Measurements from ENCODE around the gene RFC3.

The RFC3 gene

DNA sequence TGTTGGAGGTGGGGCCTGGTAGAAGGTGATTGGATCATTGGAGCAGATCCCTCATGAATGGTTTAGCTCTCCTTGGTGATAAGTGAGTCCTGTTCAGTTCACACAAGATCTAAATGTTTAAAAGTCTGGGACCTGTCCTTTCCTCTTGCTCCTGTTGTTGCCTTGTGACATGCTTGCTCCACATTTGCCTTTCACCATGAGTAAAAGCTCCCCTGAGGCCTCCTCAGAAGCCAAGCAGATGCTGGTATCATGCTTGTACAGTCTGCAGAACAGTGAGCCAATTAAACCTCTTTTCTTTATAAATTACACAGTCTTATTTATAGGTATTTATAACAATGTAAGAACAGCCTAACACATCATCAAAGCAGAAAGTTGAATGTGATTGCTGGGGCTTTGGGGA, 24.2 kb upstream of the RFC3 start:
- ChIA-PET CTCF (interaction anchor here (0.7 kb wide), 1 partner anchor 18 kb away, joined by 3 read pairs; no protein-coding TSS in a partner anchor), POLR2A (ENCODE audit: low non-redundant PET) (no interaction called here)
- no peak for DNase-seq (ENCODE audit: low spot score)
- H3K27ac ChIP-seq: no peak overlapping the region
- TF ChIP-seq CTCF (conservative IDR thresholded peaks at IDR 0.05; ENCODE audit: low read depth): no peak

DNA sequence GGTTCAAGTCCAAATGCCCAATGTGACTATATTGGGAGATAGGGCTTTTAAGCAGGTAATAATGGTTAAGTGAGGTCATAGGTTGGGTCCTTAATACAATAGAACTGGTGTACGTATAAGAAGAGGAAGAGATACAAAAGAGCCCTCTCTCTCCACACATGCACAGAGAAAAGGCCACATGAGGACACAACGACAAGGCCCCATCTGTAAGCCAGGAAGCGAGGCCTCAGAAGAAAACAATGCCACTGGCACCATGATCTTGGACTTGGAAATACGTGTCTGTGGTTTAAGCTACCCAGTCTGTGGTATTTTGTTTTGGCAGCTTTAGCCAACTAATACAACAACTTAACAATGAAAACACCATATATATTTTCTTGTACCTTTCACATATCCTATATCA, 23.4 kb upstream of the RFC3 start:
- DNase-seq (ENCODE audit: low spot score): no peak
- no peak overlapping the region for H3K27ac ChIP-seq
- ChIA-PET CTCF (interaction anchor here (0.7 kb wide), 1 partner anchor 1125 kb away, joined by 3 read pairs; no protein-coding TSS in a partner anchor), POLR2A (ENCODE audit: low non-redundant PET) (no interaction called here)
- TF ChIP-seq CTCF (conservative IDR thresholded peaks at IDR 0.05; ENCODE audit: low read depth): no peak

GRCh38 chr13:33796095-33796494, 21.9 kb upstream of the RFC3 start:
- DNase-seq (ENCODE audit: low spot score): no peak
- ChIA-PET CTCF (no interaction called here), POLR2A (ENCODE audit: low non-redundant PET) (no interaction called here)
- no peak for TF ChIP-seq CTCF (conservative IDR thresholded peaks at IDR 0.05; ENCODE audit: low read depth)
- no peak overlapping the region for H3K27ac ChIP-seq

DNA sequence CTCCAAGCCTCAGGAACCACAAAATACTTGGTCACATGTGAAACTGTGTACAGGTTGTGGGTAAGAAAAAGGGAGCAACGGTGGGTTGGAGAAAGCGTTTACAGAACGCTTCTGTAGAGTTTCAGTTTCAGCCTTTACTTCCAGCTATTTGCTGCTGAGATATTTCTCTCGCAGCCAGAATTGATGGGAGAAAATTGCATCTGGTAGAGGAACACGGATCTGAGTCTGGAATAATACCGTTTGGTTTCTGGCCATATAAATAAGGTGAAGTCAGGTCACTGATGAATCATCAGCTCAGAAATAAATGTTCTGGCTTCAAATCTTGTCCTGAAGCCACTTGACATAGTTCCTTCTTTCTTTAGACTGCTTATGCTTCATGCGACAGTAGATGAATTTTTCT, 20.3 kb upstream of the RFC3 start:
- DNase-seq (ENCODE audit: low spot score): no peak
- ChIA-PET POLR2A (ENCODE audit: low non-redundant PET) (no interaction called here), CTCF (interaction anchor here (0.8 to 1.0 kb wide), 2 partner anchors 21 to 1367 kb away, joined by 4 to 5 read pairs; no protein-coding TSS in a partner anchor)
- no peak overlapping the region for H3K27ac ChIP-seq
- TF ChIP-seq CTCF (conservative IDR thresholded peaks at IDR 0.05; ENCODE audit: low read depth): no peak

DNA sequence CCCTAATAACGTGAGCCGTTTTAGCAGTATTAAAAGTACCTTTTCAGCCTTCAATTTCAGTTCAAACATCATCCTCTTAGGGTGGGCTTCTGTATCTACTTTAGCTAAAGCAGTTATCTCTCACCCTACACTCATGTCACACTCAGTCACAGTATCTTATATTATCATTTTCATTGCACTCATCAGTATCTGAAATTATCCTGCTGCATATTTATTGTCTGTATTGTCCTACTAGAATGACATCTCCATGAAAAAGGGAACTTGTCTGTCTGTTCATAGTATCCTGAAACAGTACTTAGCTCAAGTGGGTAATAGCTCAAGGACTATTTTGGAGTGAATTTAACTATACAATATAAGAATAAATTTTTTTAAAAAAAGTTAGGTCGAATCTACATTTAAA, 19.9 kb upstream of the RFC3 start:
- TF ChIP-seq CTCF (conservative IDR thresholded peaks at IDR 0.05; ENCODE audit: low read depth): no peak
- CTCF ChIA-PET: interaction anchor here (0.8 to 1.1 kb wide), 3 partner anchors 11 to 1366 kb away, joined by 3 to 5 read pairs (median 4); no protein-coding TSS in a partner anchor
- POLR2A ChIA-PET (ENCODE audit: low non-redundant PET): no interaction called here
- H3K27ac ChIP-seq: no peak overlapping the region
- DNase-seq (ENCODE audit: low spot score): no peak

DNA sequence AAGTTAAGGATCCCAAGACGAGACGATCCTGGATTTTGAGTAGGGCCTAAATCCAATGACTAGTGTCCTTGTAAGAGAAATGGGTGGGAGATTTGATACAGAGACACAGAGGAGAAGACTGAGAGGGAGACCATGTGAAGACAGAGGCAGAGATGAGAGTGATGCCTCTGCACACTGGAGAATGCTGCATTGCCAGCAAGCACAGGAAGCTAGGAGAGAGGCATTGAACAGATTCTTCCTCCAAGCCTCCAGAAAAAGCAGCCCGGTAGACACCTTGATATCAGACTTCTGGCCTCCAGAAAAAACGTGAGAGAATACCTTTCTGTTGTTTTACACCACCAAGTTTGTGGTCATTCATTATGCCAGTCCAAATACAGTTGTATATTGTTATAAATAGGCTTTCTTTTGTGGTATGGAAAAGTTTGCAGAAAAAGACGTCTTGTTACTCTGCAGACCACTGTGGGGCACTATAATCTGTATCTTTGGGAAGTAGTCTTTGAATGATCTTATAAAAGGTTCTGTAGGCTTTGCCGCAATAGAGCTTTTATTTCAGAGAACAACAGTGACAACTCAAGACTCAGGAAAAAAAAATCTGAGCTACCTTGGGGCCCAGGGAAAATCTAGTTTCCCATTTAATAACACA, 17.9 kb upstream of the RFC3 start:
- ChIA-PET POLR2A (ENCODE audit: low non-redundant PET) (no interaction called here), CTCF (interaction anchor here (0.5 to 0.9 kb wide), 6 partner anchors 16 to 1674 kb away, joined by 3 to 4 read pairs (median 4); no protein-coding TSS in a partner anchor)
- peak; percentile 56 for TF ChIP-seq CTCF (conservative IDR thresholded peaks at IDR 0.05; ENCODE audit: low read depth)
- H3K27ac ChIP-seq: no peak overlapping the region
- DNase-seq (ENCODE audit: low spot score): peak; percentile 10

Measured in RWPE1 (cell line).